IMR-90 (cell line): ENCODE results near the gene CCR9. TPM values are rescaled to one million over a fixed set of nuclear protein-coding genes. Genes with fewer than 3 reads are reported as not detected.
A peak's percentile ranks its signal among the peaks of the same experiment; 100 is the strongest.

ENCODE experiments used
- ATAC-seq: fragments of 200-7000 bp; cut with Tn5 transposase; 2 replicates; pipeline ENCODE4 v1.9.1; 2020; ENCODE audit warnings: low read depth, mild to moderate bottlenecking, moderate library complexity
- BruUV-seq: library from RNA; stranded (reverse); fragments of 400-500 nt; replicated peaks from 2 replicates; lab custom pipeline; 2021; lab: Mats Ljungman, UMichigan
- CTCF ChIA-PET: fragments of 300-600 bp; formaldehyde crosslinking; extraction: SDS; loops from one replicate; lab custom pipeline; 2021; ENCODE audit warnings: antibody characterized with exemption; lab: Yijun Ruan, JAX
- POLR2A ChIA-PET: fragments of 300-600 bp; sonication (Branson Sonifier 250); formaldehyde crosslinking; loops from one replicate; lab custom pipeline; 2022; ENCODE audit warnings: antibody characterized with exemption; ENCODE audit not compliant: unreplicated experiment; lab: Charles Lee
- DNase-seq: peaks from one replicate; pipeline ENCODE4 v3.0.0; 2013
- H2AFZ ChIP-seq: replicated peaks from 2 replicates; pipeline ENCODE3; 2013; ENCODE audit warnings: low read length, mild to moderate bottlenecking; ENCODE audit not compliant: poor library complexity
- H2AK5ac ChIP-seq: 2 replicates; pipeline ENCODE4 v1.6.1; 2013; ENCODE audit warnings: low read depth, low read length, inconsistent platforms
- H2AK9ac ChIP-seq: replicated peaks from 2 replicates; pipeline ENCODE3; 2013; ENCODE audit warnings: mild to moderate bottlenecking, low read depth, low read length, moderate library complexity; ENCODE audit not compliant: poor library complexity
- H2BK120ac ChIP-seq: 2 replicates; pipeline ENCODE4 v1.6.1; 2013; ENCODE audit warnings: low read depth, low read length, inconsistent platforms
- H2BK15ac ChIP-seq: 3 replicates; pipeline ENCODE4 v1.6.1; 2013; ENCODE audit warnings: low read depth, low read length, inconsistent platforms
- H2BK20ac ChIP-seq: 2 replicates; pipeline ENCODE4 v1.6.1; 2013; ENCODE audit warnings: low read depth, mild to moderate bottlenecking, inconsistent platforms, low read length, moderate library complexity
- H2BK5ac ChIP-seq: 2 replicates; pipeline ENCODE4 v1.6.1; 2013; ENCODE audit warnings: mild to moderate bottlenecking, low read depth, low read length, inconsistent platforms; ENCODE audit not compliant: poor library complexity, severe bottlenecking
- H3K14ac ChIP-seq: replicated peaks from 2 replicates; pipeline ENCODE4 v1.6.1; 2013; ENCODE audit warnings: low read depth, low read length, inconsistent platforms
- H3K18ac ChIP-seq: 2 replicates; pipeline ENCODE4 v1.6.1; 2013; ENCODE audit warnings: low read depth, low read length, control low read depth
- H3K23ac ChIP-seq: 2 replicates; pipeline ENCODE4 v1.6.1; 2013; ENCODE audit warnings: low read depth, low read length, inconsistent platforms
- H3K27ac ChIP-seq: 2 replicates; pipeline ENCODE4 v1.5.1; 2013; ENCODE audit warnings: mild to moderate bottlenecking, control low read depth, low read length; ENCODE audit not compliant: insufficient read depth
- H3K27me3 ChIP-seq: 2 replicates; pipeline ENCODE4 v1.6.1; 2013; ENCODE audit warnings: low read length; ENCODE audit not compliant: control insufficient read depth, insufficient read depth
- H3K36me3 ChIP-seq: 2 replicates; pipeline ENCODE4 v1.6.1; 2013; ENCODE audit warnings: low read length, mixed read lengths; ENCODE audit not compliant: control insufficient read depth, insufficient read depth
- H3K4ac ChIP-seq: 2 replicates; pipeline ENCODE4 v1.6.1; 2013; ENCODE audit warnings: low read depth, low read length, inconsistent platforms
- H3K4me1 ChIP-seq: 2 replicates; pipeline ENCODE4 v1.6.1; 2013; ENCODE audit warnings: low read length, mixed read lengths; ENCODE audit not compliant: control insufficient read depth, insufficient read depth
- H3K4me2 ChIP-seq: 2 replicates; pipeline ENCODE4 v1.6.1; 2013; ENCODE audit warnings: low read depth, mild to moderate bottlenecking, control low read depth, low read length, moderate library complexity
- H3K4me3 ChIP-seq: 2 replicates; pipeline ENCODE4 v1.5.1; 2013; ENCODE audit warnings: low read depth, mild to moderate bottlenecking, control low read depth, low read length, moderate library complexity; ENCODE audit not compliant: insufficient read depth
- H3K56ac ChIP-seq: 2 replicates; pipeline ENCODE4 v1.6.1; 2013; ENCODE audit warnings: low read length, inconsistent platforms; ENCODE audit not compliant: insufficient read depth; ENCODE audit errors: extremely low read depth
- H3K79me1 ChIP-seq, 2 experiments: 2 replicates each; pipeline ENCODE4 v1.6.1; 2013; ENCODE audit warnings: low read length in 2 of 2, inconsistent platforms in 1 of 2, low read depth in 1 of 2
- H3K9ac ChIP-seq: 2 replicates; pipeline ENCODE4 v1.6.1; 2013; ENCODE audit warnings: low read depth, low read length, control low read depth
- H3K9me1 ChIP-seq: 2 replicates; pipeline ENCODE4 v1.6.1; 2013; ENCODE audit warnings: low read length, inconsistent platforms; ENCODE audit not compliant: insufficient read depth
- H3K9me3 ChIP-seq: 2 replicates; pipeline ENCODE4 v1.6.1; 2013; ENCODE audit warnings: low read length; ENCODE audit not compliant: control insufficient read depth, insufficient read depth
- H4K20me1 ChIP-seq: 2 replicates; pipeline ENCODE4 v1.6.1; 2013; ENCODE audit warnings: low read length, inconsistent platforms; ENCODE audit not compliant: insufficient read depth
- H4K5ac ChIP-seq: 2 replicates; pipeline ENCODE4 v1.6.1; 2013; ENCODE audit warnings: mild to moderate bottlenecking, low read depth, low read length, control low read depth
- H4K8ac ChIP-seq, 2 experiments: 2 replicates each; pipeline ENCODE4 v1.6.1; 2013; ENCODE audit warnings: low read depth in 2 of 2, low read length in 2 of 2, control low read depth in 1 of 2, inconsistent platforms in 1 of 2
- H4K91ac ChIP-seq: 2 replicates; pipeline ENCODE4 v1.6.1; 2013; ENCODE audit warnings: low read depth, low read length, inconsistent platforms; ENCODE audit not compliant: insufficient read depth
- MAZ ChIP-seq: IDR thresholded peaks from 2 replicates; pipeline ENCODE4 v1.6.1; 2012; ENCODE audit warnings: low read depth, mild to moderate bottlenecking, low read length, improper control_type of control experiment, moderate library complexity, borderline replicate concordance
- RCOR1 ChIP-seq: IDR thresholded peaks from 2 replicates; pipeline ENCODE4 v1.6.1; 2012; ENCODE audit warnings: mild to moderate bottlenecking, low read length, improper control_type of control experiment; ENCODE audit not compliant: insufficient replicate concordance
- RFX5 ChIP-seq: IDR thresholded peaks from 2 replicates; pipeline ENCODE4 v1.8.0; 2012; ENCODE audit warnings: low read depth, mild to moderate bottlenecking, low read length, moderate library complexity
- WGBS, 2 experiments: methylation state at CpG; one replicate each; pipeline versions ENCODE4 v1.1.5 to v1.1.7; 2013; ENCODE audit warnings: missing lambda C conversion rate in 2 of 2; ENCODE audit not compliant: insufficient read length in 1 of 2; ENCODE audit errors: extremely low coverage in 2 of 2; 5-methylcytosine and 5-hydroxymethylcytosine counted together
- dilution Hi-C: fragments of 300-500 bp; cut with HindIII; formaldehyde crosslinking; loops from one replicate; pipeline ENCODE4 v1.14.3; 2018; ENCODE audit warnings: low sequenced_read_pairs; ENCODE audit not compliant: unreplicated experiment
- in situ Hi-C: fragments of 300-500 bp; cut with MboI; formaldehyde crosslinking; loops from 3 replicates; pipeline ENCODE4 v1.14.3; 2019; ENCODE audit warnings: low sequenced_read_pairs, inconsistent platforms, mixed read lengths
- intact Hi-C: fragments of 100-400 bp; cut with micrococcal nuclease; formaldehyde crosslinking; loops from 2 replicates; pipeline ENCODE4 v1.10.0; 2022
- polyA plus RNA-seq, 3 experiments: library from polyadenylated mRNA; depleted of rRNA; stranded (reverse); fragments of >200 nt; gene quantifications; 2 replicates each; pipeline ENCODE4 v1.2.3, GENCODE V29; 2012; ENCODE audit warnings: low replicate concordance in 1 of 3
- total RNA-seq: library from RNA; depleted of rRNA; stranded (reverse); fragments of >200 nt; gene quantifications from 2 replicates; pipeline ENCODE4 v1.2.3, GENCODE V29; 2012

Gene CCR9
- total and polyA plus RNA-seq, 2 of the 4 experiments (the other 2 are of a cell fraction) = not detected

DNA sequence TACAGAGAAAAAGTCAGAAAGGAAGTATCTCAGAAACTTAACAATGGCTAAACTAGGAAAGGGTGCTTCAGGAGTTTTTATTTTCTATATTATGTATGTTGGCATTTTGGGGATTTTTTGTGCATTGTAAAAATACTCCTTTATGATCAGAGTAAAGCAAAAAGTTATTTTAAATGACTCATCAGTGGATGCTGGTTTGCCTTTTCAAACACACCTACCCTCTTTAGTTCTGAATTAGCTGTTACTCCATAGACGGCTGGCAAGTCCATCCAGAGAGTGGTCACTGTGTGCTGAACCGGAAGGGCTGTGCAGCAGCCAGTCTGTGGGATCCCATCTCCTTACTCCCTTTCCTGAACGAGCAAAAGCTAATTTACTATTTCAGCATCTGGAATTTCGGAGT lies 942 bp downstream of the CCR9 start:
- no peaks in the 10 kb centered on the region for H3K4me1 ChIP-seq
- intact Hi-C loops (no loop called here), in situ Hi-C loops (no loop called here), dilution Hi-C loops (no loop called here)
- H4K8ac ChIP-seq = no peak overlapping the region
- H2BK5ac ChIP-seq = no peak overlapping the region
- H3K14ac ChIP-seq = no peak overlapping the region
- H3K27ac ChIP-seq = no peak overlapping the region
- no peaks in the 10 kb centered on the region for H3K9me1 ChIP-seq
- no peak overlapping the region for H2BK20ac ChIP-seq
- no peak overlapping the region for H4K5ac ChIP-seq
- H2BK120ac ChIP-seq = no peak overlapping the region
- H2BK15ac ChIP-seq = no peak overlapping the region
- WGBS, 2 experiments = no CpG with 5 or more reads among the region's 4 CpGs
- no peak overlapping the region for H3K18ac ChIP-seq
- ChIA-PET CTCF (interaction anchor here (0.8 kb wide), 1 partner anchor 10 kb away, joined by 3 read pairs; no protein-coding TSS in a partner anchor), POLR2A (interaction anchor here (0.5 kb wide), 1 partner anchor 10 kb away, joined by 5 read pairs; no protein-coding TSS in a partner anchor)
- H4K91ac ChIP-seq = no peak overlapping the region
- H4K20me1 ChIP-seq = no peaks in the 10 kb centered on the region
- no peak overlapping the region for H3K4me2 ChIP-seq
- H3K4me3 ChIP-seq = no peak overlapping the region
- peak; percentile 12 for DNase-seq
- H2AK9ac ChIP-seq = no peak overlapping the region
- H3K23ac ChIP-seq = no peak overlapping the region
- no peak overlapping the region for H3K9ac ChIP-seq
- H3K36me3 ChIP-seq = no peaks in the 10 kb centered on the region
- H3K79me1 ChIP-seq = no peaks in the 10 kb centered on the region
- ATAC-seq = no peak
- no TSS peak for BruUV-seq
- TF ChIP-seq RFX5 = no peak
- no peak for TF ChIP-seq MAZ
- no peak for TF ChIP-seq RCOR1
- peak overlapping the region; percentile 60 for H2AFZ ChIP-seq
- H2AK5ac ChIP-seq = no peak overlapping the region
- no peak overlapping the region for H3K56ac ChIP-seq
- H3K4ac ChIP-seq = no peak overlapping the region
- no peaks in the 10 kb centered on the region for H3K9me3 ChIP-seq
- peaks cover 34% of the 10 kb centered on the region for H3K27me3 ChIP-seq
